Endothelial cell of umbilical vein (primary cell): ENCODE data around the gene BCL11B. TPM values are rescaled to one million over a fixed set of nuclear protein-coding genes. Genes with fewer than 3 reads are reported as not detected.

Source experiments
- BruUV-seq: library from RNA; stranded (reverse); fragments of 400-500 nt; replicated peaks from 2 replicates; lab custom pipeline; 2021; lab: Mats Ljungman, UMichigan
- CTCF ChIA-PET: fragments of 300-600, 350-600 bp; sonication (Branson Sonifier 250); formaldehyde crosslinking; loops from one replicate; lab custom pipeline; 2021; ENCODE audit warnings: antibody characterized with exemption, inconsistent platforms; lab: Charles Lee
- POLR2A ChIA-PET: fragments of 300-600, 350-600 bp; sonication (Branson Sonifier 250); formaldehyde crosslinking; loops from one replicate; lab custom pipeline; 2021; ENCODE audit warnings: antibody characterized with exemption, inconsistent platforms; lab: Charles Lee
- DNase-seq: peaks from one replicate; pipeline ENCODE4 v3.0.0-alpha.2; 2011; ENCODE audit warnings: low read depth, low spot score
- FAIRE-seq: peaks from 2 replicates; lab custom pipeline; 2011; peaks lifted over from hg19 to GRCh38; lab: Jason Lieb, UNC
- H2AFZ ChIP-seq: 2 replicates; pipeline ENCODE4 v1.6.0; 2012; ENCODE audit warnings: low read depth, low read length, control low read depth, inconsistent platforms
- H3K27ac ChIP-seq: 2 replicates; pipeline ENCODE4 v1.5.1; 2011; ENCODE audit warnings: low read depth, mild to moderate bottlenecking, control low read depth, low read length, moderate library complexity; ENCODE audit not compliant: insufficient read depth
- H3K27me3 ChIP-seq, 2 experiments: 2 replicates each; pipeline versions ENCODE4 v1.6.0 to v1.6.1; 2011; ENCODE audit warnings: low read length in 2 of 2, mixed read lengths in 1 of 2; ENCODE audit not compliant: control insufficient read depth in 2 of 2, insufficient read depth in 2 of 2
- H3K36me3 ChIP-seq, 2 experiments: 2 replicates in 1 of 2; 3 replicates in 1 of 2; pipeline ENCODE4 v1.5.1; 2011; ENCODE audit warnings: low read length in 2 of 2, mild to moderate bottlenecking in 1 of 2, moderate library complexity in 1 of 2; ENCODE audit not compliant: control insufficient read depth in 2 of 2, insufficient read depth in 2 of 2; ENCODE audit errors: extremely low read depth in 1 of 2
- H3K4me1 ChIP-seq: 3 replicates; pipeline ENCODE4 v1.5.1; 2011; ENCODE audit warnings: mild to moderate bottlenecking, low read length; ENCODE audit not compliant: control insufficient read depth, insufficient read depth; ENCODE audit errors: extremely low read depth
- H3K4me2 ChIP-seq: 2 replicates; pipeline ENCODE4 v1.6.1; 2011; ENCODE audit warnings: low read length, control low read depth, mixed read lengths; ENCODE audit not compliant: insufficient read depth
- H3K4me3 ChIP-seq, 3 experiments: fragments of 200-600 bp in 1 of 3; sonication (generic), shearing (Covaris generic) in 1 of 3; replicated peaks in 1 of 3; 2 replicates each; pipeline ENCODE4 v1.5.1; 2011 to 2016; ENCODE audit warnings: control low read depth in 3 of 3, low read length in 3 of 3, mild to moderate bottlenecking in 2 of 3, inconsistent platforms in 1 of 3, low read depth in 1 of 3, moderate library complexity in 1 of 3; ENCODE audit not compliant: insufficient read depth in 1 of 3
- H3K79me2 ChIP-seq: 2 replicates; pipeline ENCODE4 v1.6.0; 2012; ENCODE audit warnings: low read length, inconsistent platforms; ENCODE audit not compliant: control insufficient read depth, insufficient read depth
- H3K9ac ChIP-seq: replicated peaks from 2 replicates; pipeline ENCODE3; 2011; ENCODE audit warnings: low read length, control low read depth; ENCODE audit not compliant: insufficient read depth; ENCODE audit errors: extremely low read depth
- H3K9me1 ChIP-seq: replicated peaks from 3 replicates; pipeline ENCODE4 v1.6.0; 2011; ENCODE audit warnings: mild to moderate bottlenecking, low read length; ENCODE audit not compliant: control insufficient read depth, insufficient read depth; ENCODE audit errors: extremely low read depth
- H3K9me3 ChIP-seq: replicated peaks from 2 replicates; pipeline ENCODE4 v1.5.1; 2012; ENCODE audit warnings: low read length, inconsistent platforms; ENCODE audit not compliant: control insufficient read depth, insufficient read depth
- H4K20me1 ChIP-seq: replicated peaks from 2 replicates; pipeline ENCODE3; 2011; ENCODE audit warnings: mild to moderate bottlenecking, low read length; ENCODE audit not compliant: control insufficient read depth, insufficient read depth; ENCODE audit errors: extremely low read depth
- EZH2 ChIP-seq: IDR thresholded peaks from 2 replicates; pipeline ENCODE4 v1.6.1; 2012; ENCODE audit warnings: borderline replicate concordance, low read depth, mild to moderate bottlenecking, moderate library complexity, low read length, inconsistent platforms; ENCODE audit not compliant: severe bottlenecking
- FOS ChIP-seq: IDR thresholded peaks from 2 replicates; pipeline ENCODE4 v1.6.1; 2011; ENCODE audit warnings: mild to moderate bottlenecking, low read length, moderate library complexity, borderline replicate concordance; ENCODE audit not compliant: insufficient read depth
- GATA2 ChIP-seq: IDR thresholded peaks from 2 replicates; pipeline ENCODE4 v1.7.0; 2011; ENCODE audit warnings: low read depth, mild to moderate bottlenecking, moderate library complexity, mixed read lengths, low read length; ENCODE audit not compliant: insufficient read length, insufficient read depth
- JUN ChIP-seq: IDR thresholded peaks from 2 replicates; pipeline ENCODE4 v1.6.1; 2011; ENCODE audit warnings: borderline replicate concordance, low read depth; ENCODE audit not compliant: insufficient read length, insufficient read depth
- MAX ChIP-seq: IDR thresholded peaks from 2 replicates; pipeline ENCODE4 v1.6.1; 2011; ENCODE audit not compliant: insufficient read depth, insufficient read length
- MYC ChIP-seq: IDR thresholded peaks from one replicate; pipeline ENCODE4 v1.6.1; 2011; ENCODE audit warnings: mild to moderate bottlenecking, low read depth, low read length
- POLR2A ChIP-seq: IDR thresholded peaks from 2 replicates; pipeline ENCODE4 v1.6.1; 2012; ENCODE audit warnings: low read depth, mild to moderate bottlenecking, control low read depth, low read length
- POLR2AphosphoS5 ChIP-seq: IDR thresholded peaks from 2 replicates; pipeline ENCODE4 v1.6.1; 2012; ENCODE audit warnings: low read depth, mild to moderate bottlenecking, control low read depth, low read length, moderate library complexity; ENCODE audit not compliant: insufficient read depth
- dilution Hi-C: fragments of 300-500 bp; cut with MboI; formaldehyde crosslinking; loops from one replicate; pipeline ENCODE4 v1.15.0; 2019; ENCODE audit warnings: low sequenced_read_pairs; ENCODE audit not compliant: extremely low pct_ligation_motif_present
- intact Hi-C: fragments of 100-400 bp; cut with micrococcal nuclease; formaldehyde crosslinking; loops from one replicate; pipeline ENCODE4 v1.10.0; 2022
- polyA plus RNA-seq, 4 experiments: library from polyadenylated mRNA; depleted of rRNA in 3 of 4; stranded (reverse) in 3 of 4; unstranded in 1 of 4; fragments of >200 nt; gene quantifications; 2 replicates each; pipeline versions ENCODE4 v1.2.1 to v1.2.3, GENCODE V29; 2011 to 2012; ENCODE audit warnings: missing spikeins in 1 of 4
- total RNA-seq: library from RNA; stranded (reverse); gene quantifications from 2 replicates; pipeline ENCODE4 v1.2.3, GENCODE V29; 2021
- TF ChIP-seq, protein P1 (sequence below), 2 donors: IDR thresholded peaks; 1 replicate in 1 of 2; 2 replicates in 1 of 2; pipeline ENCODE4 v1.5.1; 2011; ENCODE audit warnings: low read length in 2 of 2, mild to moderate bottlenecking in 2 of 2, moderate library complexity in 2 of 2, control low read depth in 1 of 2, inconsistent platforms in 1 of 2, low read depth in 1 of 2; ENCODE audit not compliant: insufficient read depth in 1 of 2; ENCODE audit errors: extremely low read depth in 1 of 2

The BCL11B gene
- total and polyA plus RNA-seq, 2 donors (not counting 3 experiments of a cell fraction or from before 2014, with no cell fraction given): 0.03 to 0.07 TPM

- POLR2A ChIA-PET: no interaction called here
- Histone ChIP-seq H3K9ac (no peak overlapping the region), H3K9me1 (no peaks in the 10 kb centered on the region), H3K79me2 (no peaks in the 10 kb centered on the region), H2AFZ (no peak overlapping the region), H3K27me3 (no peaks in the 10 kb centered on the region), H4K20me1 (no peaks in the 10 kb centered on the region), H3K4me3 (no peak overlapping the region), H3K4me1 (no peaks in the 10 kb centered on the region), H3K36me3 (no peaks in the 10 kb centered on the region), H3K9me3 (no peaks in the 10 kb centered on the region), H3K27ac (no peak overlapping the region), H3K4me2 (no peak overlapping the region)
- TF ChIP-seq MAX (no peak), JUN (no peak), FOS (no peak), POLR2AphosphoS5 (no peak), GATA2 (no peak), EZH2 (no peak), POLR2A (no peak), MYC (no peak)
- TF ChIP-seq, protein P1, sequence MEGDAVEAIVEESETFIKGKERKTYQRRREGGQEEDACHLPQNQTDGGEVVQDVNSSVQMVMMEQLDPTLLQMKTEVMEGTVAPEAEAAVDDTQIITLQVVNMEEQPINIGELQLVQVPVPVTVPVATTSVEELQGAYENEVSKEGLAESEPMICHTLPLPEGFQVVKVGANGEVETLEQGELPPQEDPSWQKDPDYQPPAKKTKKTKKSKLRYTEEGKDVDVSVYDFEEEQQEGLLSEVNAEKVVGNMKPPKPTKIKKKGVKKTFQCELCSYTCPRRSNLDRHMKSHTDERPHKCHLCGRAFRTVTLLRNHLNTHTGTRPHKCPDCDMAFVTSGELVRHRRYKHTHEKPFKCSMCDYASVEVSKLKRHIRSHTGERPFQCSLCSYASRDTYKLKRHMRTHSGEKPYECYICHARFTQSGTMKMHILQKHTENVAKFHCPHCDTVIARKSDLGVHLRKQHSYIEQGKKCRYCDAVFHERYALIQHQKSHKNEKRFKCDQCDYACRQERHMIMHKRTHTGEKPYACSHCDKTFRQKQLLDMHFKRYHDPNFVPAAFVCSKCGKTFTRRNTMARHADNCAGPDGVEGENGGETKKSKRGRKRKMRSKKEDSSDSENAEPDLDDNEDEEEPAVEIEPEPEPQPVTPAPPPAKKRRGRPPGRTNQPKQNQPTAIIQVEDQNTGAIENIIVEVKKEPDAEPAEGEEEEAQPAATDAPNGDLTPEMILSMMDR (IDR thresholded peaks at IDR 0.05; ENCODE audit: extremely low read depth in 1 of 2, insufficient read depth in 1 of 2, low read depth in 1 of 2, low read length in 2 of 2): no peak
- dilution Hi-C loops: no loop called here
- no peak for DNase-seq
- FAIRE-seq: no peak
- no TSS peak for BruUV-seq
- CTCF ChIA-PET: interaction anchor here (1.3 kb wide), 1 partner anchor 10 kb away, joined by 4 read pairs; no protein-coding TSS in a partner anchor
- intact Hi-C loops: no loop called here
Observed at GRCh38 chr14:99309220-99309766, 37.3 kb upstream of the BCL11B start.
